Activated CD4-positive, alpha-beta memory T cell treated with anti-CD3 and anti-CD28 coated beads, Interleukin-2, amount 10 ng/mL, durations not matched to agents 7 days and 5 days (primary cell): Measurements from ENCODE around the gene METTL9. TPM values are rescaled to one million over a fixed set of nuclear protein-coding genes. Genes with fewer than 3 reads are reported as not detected.
"Not testable (repeated sequence)": the region's sequence is repeated elsewhere in the genome, so short reads cannot be mapped to it uniquely, and the experiment has no call there.

Experiments used
- CTCF ChIA-PET: fragments of 350-600 bp; sonication (Branson Sonifier 250); formaldehyde crosslinking; loops from one replicate; lab custom pipeline; 2021; ENCODE audit warnings: antibody characterized with exemption, inconsistent platforms; lab: Charles Lee
- POLR2A ChIA-PET: fragments of 350-600 bp; sonication (Branson Sonifier 250); formaldehyde crosslinking; loops from one replicate; lab custom pipeline; 2021; ENCODE audit warnings: antibody characterized with exemption; lab: Charles Lee
- DNase-seq: peaks from one replicate; pipeline ENCODE4 v3.0.0-alpha.2; 2020
- H3K27ac Mint-ChIP-seq: one replicate; pipeline ENCODE4 v1.8.0; 2021; ENCODE audit warnings: mild to moderate bottlenecking, mixed read lengths
- H3K27me3 Mint-ChIP-seq: one replicate; pipeline ENCODE4 v1.8.0; 2021; ENCODE audit warnings: mixed read lengths
- H3K36me3 Mint-ChIP-seq: one replicate; pipeline ENCODE4 v1.8.0; 2021; ENCODE audit warnings: low read depth, mixed read lengths
- H3K4me1 Mint-ChIP-seq: one replicate; pipeline ENCODE4 v1.8.0; 2021; ENCODE audit warnings: mixed read lengths
- H3K4me3 Mint-ChIP-seq: one replicate; pipeline ENCODE4 v1.8.0; 2021; ENCODE audit warnings: mild to moderate bottlenecking, mixed read lengths
- H3K9me3 Mint-ChIP-seq: one replicate; pipeline ENCODE4 v1.8.0; 2021; ENCODE audit warnings: mixed read lengths
- total RNA-seq, 2 experiments: library from RNA; stranded (reverse); gene quantifications; one replicate each; pipeline ENCODE4 v1.2.3, GENCODE V29; 2021

The METTL9 gene
- total RNA-seq, 2 experiments from 2014 or later: 84.2 to 86.1 TPM

GRCh38 chr16:21617607-21618006 lies 18.2 kb downstream of the METTL9 start:
- POLR2A ChIA-PET: interaction anchor here (1.5 kb wide), 1 partner anchor 28 kb away, joined by 4 read pairs; no protein-coding TSS in a partner anchor
- no peaks in the 10 kb centered on the region for H3K9me3 Mint-ChIP-seq
- CTCF ChIA-PET: interaction anchor here (0.7 kb wide), 1 partner anchor 11 kb away, joined by 3 read pairs; no protein-coding TSS in a partner anchor
- DNase-seq: no peak
- H3K4me1 Mint-ChIP-seq: peaks cover 70% of the 10 kb centered on the region
- no peak overlapping the region for H3K27ac Mint-ChIP-seq
- H3K4me3 Mint-ChIP-seq: no peak overlapping the region
- no peaks in the 10 kb centered on the region for H3K27me3 Mint-ChIP-seq
- peaks cover 55% of the 10 kb centered on the region for H3K36me3 Mint-ChIP-seq

GRCh38 chr16:21618281-21618680 lies 18.9 kb downstream of the METTL9 start:
- Mint-ChIP-seq H3K4me1 (peaks cover 69% of the 10 kb centered on the region), H3K4me3 (no peak overlapping the region), H3K9me3 (no peaks in the 10 kb centered on the region), H3K36me3 (peaks cover 56% of the 10 kb centered on the region), H3K27me3 (no peaks in the 10 kb centered on the region), H3K27ac (no peak overlapping the region)
- no peak for DNase-seq
- ChIA-PET POLR2A (no interaction called here), CTCF (no interaction called here)

GRCh38 chr16:21619765-21620425 lies 20.5 kb downstream of the METTL9 start:
- no peaks in the 10 kb centered on the region for H3K27me3 Mint-ChIP-seq
- ChIA-PET CTCF (interaction anchor here (1.0 to 1.4 kb wide), 3 partner anchors 9 to 37 kb away, joined by 3 to 4 read pairs (median 3); no protein-coding TSS in a partner anchor), POLR2A (interaction anchor here (2.1 to 3.0 kb wide), 3 partner anchors 12 to 22 kb away, joined by 7 to 11 read pairs (median 10); no protein-coding TSS in a partner anchor)
- no peaks in the 10 kb centered on the region for H3K9me3 Mint-ChIP-seq
- peaks cover 73% of the 10 kb centered on the region for H3K4me1 Mint-ChIP-seq
- no peak for DNase-seq
- H3K27ac Mint-ChIP-seq: no peak overlapping the region
- peaks cover 54% of the 10 kb centered on the region for H3K36me3 Mint-ChIP-seq
- no peak overlapping the region for H3K4me3 Mint-ChIP-seq

GRCh38 chr16:21620592-21620991 lies 21.2 kb downstream of the METTL9 start:
- Mint-ChIP-seq H3K27me3 (no peaks in the 10 kb centered on the region), H3K9me3 (no peaks in the 10 kb centered on the region), H3K4me1 (peaks cover 74% of the 10 kb centered on the region), H3K4me3 (no peak overlapping the region), H3K27ac (no peak overlapping the region), H3K36me3 (peaks cover 56% of the 10 kb centered on the region)
- DNase-seq: no peak
- ChIA-PET CTCF (interaction anchor here (1.0 to 1.4 kb wide), 4 partner anchors 10 to 36 kb away, joined by 3 to 4 read pairs (median 3); no protein-coding TSS in a partner anchor), POLR2A (interaction anchor here (2.1 to 3.0 kb wide), 3 partner anchors 12 to 22 kb away, joined by 7 to 11 read pairs (median 10); no protein-coding TSS in a partner anchor)

GRCh38 chr16:21622545-21622944 lies 23.2 kb downstream of the METTL9 start:
- POLR2A ChIA-PET: interaction anchor here (1.2 to 3.0 kb wide), 5 partner anchors 11 to 24 kb away, joined by 3 to 10 read pairs (median 4); no protein-coding TSS in a partner anchor
- no peak for DNase-seq
- peaks cover 76% of the 10 kb centered on the region for H3K4me1 Mint-ChIP-seq
- CTCF ChIA-PET: interaction anchor here (0.7 to 1.4 kb wide), 5 partner anchors 12 to 675 kb away, joined by 3 to 5 read pairs (median 5); no protein-coding TSS in a partner anchor
- H3K4me3 Mint-ChIP-seq: no peak overlapping the region
- H3K9me3 Mint-ChIP-seq: no peaks in the 10 kb centered on the region
- H3K27ac Mint-ChIP-seq: peak overlapping the region; percentile 40
- no peaks in the 10 kb centered on the region for H3K27me3 Mint-ChIP-seq
- peaks cover 65% of the 10 kb centered on the region for H3K36me3 Mint-ChIP-seq

GRCh38 chr16:21625026-21625425 lies 25.6 kb downstream of the METTL9 start:
- Mint-ChIP-seq H3K4me1 (peaks cover 65% of the 10 kb centered on the region), H3K27ac (peak overlapping the region; percentile 19), H3K4me3 (no peak overlapping the region), H3K9me3 (peaks cover 6% of the 10 kb centered on the region), H3K36me3 (peaks cover 64% of the 10 kb centered on the region), H3K27me3 (no peaks in the 10 kb centered on the region)
- CTCF ChIA-PET: interaction anchor here (0.8 to 0.9 kb wide), 2 partner anchors 13 to 32 kb away, joined by 3 read pairs; no protein-coding TSS in a partner anchor
- DNase-seq: no peak
- POLR2A ChIA-PET: interaction anchor here (0.8 kb wide), 1 partner anchor 15 kb away, joined by 3 read pairs; no protein-coding TSS in a partner anchor

GRCh38 chr16:21626659-21627277 lies 27.4 kb downstream of the METTL9 start:
- H3K36me3 Mint-ChIP-seq: peaks cover 58% of the 10 kb centered on the region
- ChIA-PET POLR2A (interaction anchor here (0.7 to 1.5 kb wide), 6 partner anchors 11 to 1878 kb away, joined by 3 to 11 read pairs (median 4); no protein-coding TSS in a partner anchor), CTCF (interaction anchor here (0.7 to 1.3 kb wide), 3 partner anchors 14 to 35 kb away, joined by 4 to 5 read pairs (median 4); no protein-coding TSS in a partner anchor)
- H3K4me1 Mint-ChIP-seq: peaks cover 49% of the 10 kb centered on the region
- H3K9me3 Mint-ChIP-seq: peaks cover 6% of the 10 kb centered on the region
- H3K27me3 Mint-ChIP-seq: no peaks in the 10 kb centered on the region
- DNase-seq: peak; percentile 43
- H3K4me3 Mint-ChIP-seq: no peak overlapping the region
- H3K27ac Mint-ChIP-seq: peak overlapping the region; percentile 69

- Mint-ChIP-seq H3K9me3 (peaks cover 6% of the 10 kb centered on the region), H3K27ac (no peak overlapping the region), H3K4me3 (no peak overlapping the region), H3K36me3 (peaks cover 58% of the 10 kb centered on the region), H3K27me3 (no peaks in the 10 kb centered on the region), H3K4me1 (peaks cover 38% of the 10 kb centered on the region)
- no peak for DNase-seq
- ChIA-PET CTCF (interaction anchor here (0.6 to 1.1 kb wide), 3 partner anchors 11 to 44 kb away, joined by 3 read pairs; no protein-coding TSS in a partner anchor), POLR2A (interaction anchor here (1.1 kb wide), 1 partner anchor 13 kb away, joined by 3 read pairs; no protein-coding TSS in a partner anchor)
Observed at GRCh38 chr16:21628121-21628726, 28.8 kb downstream of the METTL9 start.

- POLR2A ChIA-PET: interaction anchor here (1.1 kb wide), 1 partner anchor 12 kb away, joined by 3 read pairs; no protein-coding TSS in a partner anchor
- Mint-ChIP-seq H3K36me3 (peaks cover 54% of the 10 kb centered on the region), H3K27ac (no peak overlapping the region), H3K4me3 (no peak overlapping the region), H3K4me1 (peaks cover 34% of the 10 kb centered on the region), H3K9me3 (peaks cover 6% of the 10 kb centered on the region), H3K27me3 (no peaks in the 10 kb centered on the region)
- no peak for DNase-seq
- CTCF ChIA-PET: interaction anchor here (1.1 kb wide), 1 partner anchor 10 kb away, joined by 3 read pairs; no protein-coding TSS in a partner anchor
Observed at GRCh38 chr16:21628772-21629171, 29.4 kb downstream of the METTL9 start.

- H3K27me3 Mint-ChIP-seq, H3K27ac Mint-ChIP-seq, POLR2A ChIA-PET, H3K4me3 Mint-ChIP-seq, DNase-seq, H3K9me3 Mint-ChIP-seq: not testable (repeated sequence)
- CTCF ChIA-PET: interaction anchor here (0.7 kb wide), 1 partner anchor 27 kb away, joined by 3 read pairs; no protein-coding TSS in a partner anchor
- Mint-ChIP-seq H3K36me3 (peaks cover 46% of the 10 kb centered on the region), H3K4me1 (peaks cover 28% of the 10 kb centered on the region)
Observed at GRCh38 chr16:21629616-21630539, 30.5 kb downstream of the METTL9 start.

- H3K27ac Mint-ChIP-seq, CTCF ChIA-PET: not testable (repeated sequence)
- H3K36me3 Mint-ChIP-seq: peaks cover 44% of the 10 kb centered on the region
Observed at GRCh38 chr16:21630866-21631265, 31.5 kb downstream of the METTL9 start.

More at GRCh38 chr16:21630866-21631265, 31.5 kb downstream of the METTL9 start:
- H3K27me3 Mint-ChIP-seq, H3K9me3 Mint-ChIP-seq, POLR2A ChIA-PET, DNase-seq, H3K4me3 Mint-ChIP-seq: not testable (repeated sequence)
- H3K4me1 Mint-ChIP-seq: peaks cover 19% of the 10 kb centered on the region
